CD4-positive, alpha-beta T cell (primary cell): ENCODE measurements around the gene EIF4E1B. TPM values are rescaled to one million over a fixed set of nuclear protein-coding genes. Genes with fewer than 3 reads are reported as not detected.

ENCODE experiments used
- ATAC-seq: fragments of 200-7000 bp; cut with Tn5 transposase; one replicate; pipeline ENCODE4 v1.10.0; 2022; ENCODE audit warnings: mild to moderate bottlenecking; ENCODE audit not compliant: poor library complexity
- CTCF ChIA-PET: fragments of 350-600 bp; sonication (Branson Sonifier 250); formaldehyde crosslinking; loops from one replicate; lab custom pipeline; 2021; ENCODE audit warnings: antibody characterized with exemption, inconsistent platforms; lab: Charles Lee
- POLR2A ChIA-PET: fragments of 350-600 bp; sonication (Branson Sonifier 250); formaldehyde crosslinking; loops from one replicate; lab custom pipeline; 2021; ENCODE audit warnings: antibody characterized with exemption, inconsistent platforms; lab: Charles Lee
- DNase-seq, 14 experiments: peaks; one replicate each; pipeline ENCODE4 v3.0.0-alpha.2; 2013 to 2020; ENCODE audit warnings: mixed read lengths in 2 of 14
- H3K27ac ChIP-seq, 2 donors: one replicate each; pipeline versions ENCODE4 v1.5.1 to v1.7.0; 2013; ENCODE audit warnings: low read length in 2 of 2, low read depth in 1 of 2, mild to moderate bottlenecking in 1 of 2
- H3K27me3 ChIP-seq, 2 experiments: 1 replicate in 1 of 2; 2 replicates in 1 of 2; pipeline versions ENCODE4 v1.6.1 to v1.7.0; 2013; ENCODE audit warnings: low read length in 2 of 2, control low read depth in 1 of 2, mild to moderate bottlenecking in 1 of 2, moderate library complexity in 1 of 2; ENCODE audit not compliant: insufficient read depth in 2 of 2, control insufficient read depth in 1 of 2
- H3K36me3 ChIP-seq: one replicate; pipeline ENCODE4 v1.6.1; 2013; ENCODE audit warnings: low read length, control low read depth; ENCODE audit not compliant: insufficient read depth
- H3K4me1 ChIP-seq: one replicate; pipeline ENCODE4 v1.6.1; 2013; ENCODE audit warnings: low read length, control low read depth; ENCODE audit not compliant: insufficient read depth
- H3K4me3 ChIP-seq: one replicate; pipeline ENCODE4 v1.5.1; 2013; ENCODE audit warnings: mild to moderate bottlenecking, low read length, moderate library complexity
- H3K9me3 ChIP-seq, 2 experiments: 1 replicate in 1 of 2; 2 replicates in 1 of 2; pipeline versions ENCODE4 v1.6.1 to v1.7.0; 2013; ENCODE audit warnings: low read length in 2 of 2, mild to moderate bottlenecking in 2 of 2, control low read depth in 1 of 2, moderate library complexity in 1 of 2; ENCODE audit not compliant: control insufficient read depth in 1 of 2, insufficient read depth in 1 of 2
- H3K27ac Mint-ChIP-seq: one replicate; pipeline ENCODE4 v1.8.0; 2020; ENCODE audit warnings: mixed read lengths
- H3K27me3 Mint-ChIP-seq: one replicate; pipeline ENCODE4 v1.8.0; 2021; ENCODE audit warnings: mixed read lengths
- H3K36me3 Mint-ChIP-seq: one replicate; pipeline ENCODE4 v1.8.0; 2021; ENCODE audit warnings: low read depth, mixed read lengths
- H3K4me1 Mint-ChIP-seq: one replicate; pipeline ENCODE4 v1.8.0; 2021; ENCODE audit warnings: low read depth, mixed read lengths
- H3K4me3 Mint-ChIP-seq: one replicate; pipeline ENCODE4 v1.8.0; 2020; ENCODE audit warnings: mild to moderate bottlenecking, mixed read lengths
- H3K9me3 Mint-ChIP-seq: one replicate; pipeline ENCODE4 v1.8.0; 2020; ENCODE audit warnings: mixed read lengths
- intact Hi-C, 2 experiments: fragments of 100-400 bp; cut with DNase I in 1 of 2; cut with micrococcal nuclease in 1 of 2; formaldehyde crosslinking; loops; one replicate each; pipeline versions ENCODE4 v1.15.1 to v1.9.0; 2023 to 2025; cut with DNase I, micrococcal nuclease
- total RNA-seq, 174 experiments: library from RNA in 2 of 174; stranded (reverse) in 2 of 174; gene quantifications; one replicate each; pipeline ENCODE4 v1.2.3 and lab custom pipeline; 2021 to 2026
- TF ChIP-seq, protein P1 (sequence below): fragments of 200-600 bp; IDR thresholded peaks from one replicate; pipeline ENCODE4 v1.8.0; 2022; ENCODE audit warnings: antibody characterized with exemption, mild to moderate bottlenecking

Gene EIF4E1B
- total RNA-seq, 2 experiments from 2014 or later: not detected

DNA sequence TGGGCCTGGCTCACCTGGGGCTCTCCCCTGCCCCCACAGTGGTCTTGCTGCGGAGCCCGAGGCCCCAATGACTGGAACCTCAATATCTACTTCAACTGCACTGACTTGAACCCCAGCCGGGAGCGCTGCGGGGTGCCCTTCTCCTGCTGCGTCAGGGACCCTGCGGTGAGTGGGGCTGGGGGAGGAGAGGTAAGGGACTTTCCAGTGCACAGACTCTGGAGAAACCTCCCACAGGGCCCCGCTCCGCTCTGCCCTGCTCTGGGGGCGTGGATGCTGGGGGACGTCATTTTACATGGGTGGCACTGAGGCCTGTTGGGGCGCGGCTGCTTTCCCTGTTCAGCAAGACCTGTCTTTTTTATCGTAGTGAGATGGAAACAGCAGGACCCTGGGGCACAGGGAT, 24.4 kb downstream of the EIF4E1B start:
- DNase-seq: peak in 2 of 14 experiments; percentile 33 to 45
- Mint-ChIP-seq H3K27me3 (no peaks in the 10 kb centered on the region), H3K4me3 (no peak overlapping the region), H3K9me3 (no peaks in the 10 kb centered on the region), H3K27ac (peak overlapping the region; percentile 48), H3K36me3 (peaks cover 26% of the 10 kb centered on the region), H3K4me1 (peaks cover 56% of the 10 kb centered on the region)
- no peaks in the 10 kb centered on the region for H3K9me3 ChIP-seq
- ChIA-PET POLR2A (no interaction called here), CTCF (interaction anchor here (0.6 kb wide), 1 partner anchor 125 kb away, joined by 3 read pairs; no protein-coding TSS in a partner anchor)
- no peak overlapping the region for H3K4me3 ChIP-seq
- TF ChIP-seq, protein P1, sequence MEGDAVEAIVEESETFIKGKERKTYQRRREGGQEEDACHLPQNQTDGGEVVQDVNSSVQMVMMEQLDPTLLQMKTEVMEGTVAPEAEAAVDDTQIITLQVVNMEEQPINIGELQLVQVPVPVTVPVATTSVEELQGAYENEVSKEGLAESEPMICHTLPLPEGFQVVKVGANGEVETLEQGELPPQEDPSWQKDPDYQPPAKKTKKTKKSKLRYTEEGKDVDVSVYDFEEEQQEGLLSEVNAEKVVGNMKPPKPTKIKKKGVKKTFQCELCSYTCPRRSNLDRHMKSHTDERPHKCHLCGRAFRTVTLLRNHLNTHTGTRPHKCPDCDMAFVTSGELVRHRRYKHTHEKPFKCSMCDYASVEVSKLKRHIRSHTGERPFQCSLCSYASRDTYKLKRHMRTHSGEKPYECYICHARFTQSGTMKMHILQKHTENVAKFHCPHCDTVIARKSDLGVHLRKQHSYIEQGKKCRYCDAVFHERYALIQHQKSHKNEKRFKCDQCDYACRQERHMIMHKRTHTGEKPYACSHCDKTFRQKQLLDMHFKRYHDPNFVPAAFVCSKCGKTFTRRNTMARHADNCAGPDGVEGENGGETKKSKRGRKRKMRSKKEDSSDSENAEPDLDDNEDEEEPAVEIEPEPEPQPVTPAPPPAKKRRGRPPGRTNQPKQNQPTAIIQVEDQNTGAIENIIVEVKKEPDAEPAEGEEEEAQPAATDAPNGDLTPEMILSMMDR: no peak
- peaks cover 16% of the 10 kb centered on the region for H3K36me3 ChIP-seq
- H3K27me3 ChIP-seq: no peaks in the 10 kb centered on the region
- peaks cover 65% of the 10 kb centered on the region for H3K4me1 ChIP-seq
- intact Hi-C loops: loop anchor here in 1 of 2 experiments (5.0 kb wide), 2 partner anchors 238 to 928 kb away; partner anchors contain the start of gene CLTB
- no peak overlapping the region for H3K27ac ChIP-seq
- ATAC-seq: peak; percentile 32

DNA sequence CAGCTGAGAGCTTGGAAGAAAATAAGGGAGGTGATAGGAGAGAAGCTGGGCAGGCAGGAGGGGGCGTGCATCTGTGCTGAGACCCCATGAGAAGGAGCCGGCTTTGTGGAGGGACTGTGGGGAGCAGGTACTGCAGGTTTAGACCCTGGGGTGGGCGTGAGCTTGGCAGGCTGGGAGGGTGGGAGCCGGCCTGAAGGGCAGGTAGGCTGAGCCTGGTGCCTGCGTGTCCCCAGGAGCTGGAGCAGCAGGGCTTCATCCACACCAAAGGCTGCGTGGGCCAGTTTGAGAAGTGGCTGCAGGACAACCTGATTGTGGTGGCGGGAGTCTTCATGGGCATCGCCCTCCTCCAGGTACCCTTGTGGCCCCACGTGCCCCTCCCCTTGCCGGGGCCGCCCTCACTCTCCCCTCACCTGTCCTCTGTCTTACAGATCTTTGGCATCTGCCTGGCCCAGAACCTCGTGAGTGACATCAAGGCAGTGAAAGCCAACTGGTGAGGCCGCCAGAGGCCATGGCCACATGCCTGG, 26.1 kb downstream of the EIF4E1B start:
- DNase-seq: no peak
- POLR2A ChIA-PET: interaction anchor here (5.3 kb wide), 1 partner anchor 9 kb away, joined by 52 read pairs; the partner anchor contains the start of gene TSPAN17
- Histone ChIP-seq H3K9me3 (no peaks in the 10 kb centered on the region), H3K4me3 (no peak overlapping the region), H3K36me3 (peaks cover 16% of the 10 kb centered on the region), H3K27ac (no peak overlapping the region), H3K27me3 (no peaks in the 10 kb centered on the region), H3K4me1 (peaks cover 65% of the 10 kb centered on the region)
- TF ChIP-seq, protein P1: no peak
- CTCF ChIA-PET: interaction anchor here (1.5 kb wide), 1 partner anchor 9 kb away, joined by 5 read pairs; the partner anchor contains the start of gene TSPAN17
- peaks cover 26% of the 10 kb centered on the region for H3K36me3 Mint-ChIP-seq
- no peaks in the 10 kb centered on the region for H3K9me3 Mint-ChIP-seq
- no peak overlapping the region for H3K4me3 Mint-ChIP-seq
- H3K4me1 Mint-ChIP-seq: peaks cover 56% of the 10 kb centered on the region
- no peak for ATAC-seq
- intact Hi-C loops: loop anchor here in 1 of 2 experiments (5.0 kb wide), 2 partner anchors 239 to 929 kb away; partner anchors contain the start of gene CLTB
- no peak overlapping the region for H3K27ac Mint-ChIP-seq
- peaks cover under 1% of the 10 kb centered on the region for H3K27me3 Mint-ChIP-seq

DNA sequence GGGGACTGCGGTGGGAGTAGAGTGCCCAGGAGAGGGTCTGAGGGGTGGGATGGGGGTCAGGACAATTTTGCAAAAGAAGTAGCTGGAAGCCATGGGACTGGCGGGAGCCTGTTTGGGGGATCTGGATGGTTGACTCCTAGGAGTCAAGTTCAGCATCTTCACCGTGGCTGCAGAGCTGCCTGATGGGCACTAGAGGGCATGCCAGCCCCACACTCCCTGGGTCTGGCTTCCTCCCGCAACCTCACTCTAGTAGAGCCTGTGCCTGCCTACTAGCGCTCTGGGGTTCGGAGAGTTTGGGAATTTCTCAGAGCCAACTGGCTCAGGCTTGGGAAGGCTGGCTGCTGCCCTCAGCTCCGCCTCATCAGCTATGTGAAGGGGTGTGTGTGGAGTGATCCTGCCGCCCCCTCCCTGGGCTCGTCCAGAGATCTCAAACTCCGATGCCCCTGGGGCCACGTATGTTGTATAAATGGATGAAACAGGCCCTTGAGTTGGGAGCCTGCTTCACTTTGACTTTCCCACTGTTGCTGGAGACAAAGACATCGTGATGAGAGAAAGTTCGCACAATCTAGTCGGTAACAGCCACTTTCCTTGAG, 27.6 kb downstream of the EIF4E1B start:
- no peaks in the 10 kb centered on the region for H3K9me3 Mint-ChIP-seq
- TF ChIP-seq, protein P1: peak; percentile 80
- ATAC-seq: peak; percentile 74
- peaks cover 4% of the 10 kb centered on the region for H3K27me3 Mint-ChIP-seq
- H3K27ac Mint-ChIP-seq: peak overlapping the region; percentile 55
- peaks cover 8% of the 10 kb centered on the region for H3K36me3 ChIP-seq
- peaks cover 0 to 2% of the 10 kb centered on the region in 2 experiments for H3K27me3 ChIP-seq
- DNase-seq: peak; percentile 44 to 84 (median 58)
- peak overlapping the region; percentile 84 for H3K4me3 Mint-ChIP-seq
- H3K4me1 Mint-ChIP-seq: peaks cover 42% of the 10 kb centered on the region
- no peaks in the 10 kb centered on the region for H3K9me3 ChIP-seq
- peaks cover 51% of the 10 kb centered on the region for H3K4me1 ChIP-seq
- H3K36me3 Mint-ChIP-seq: peaks cover 25% of the 10 kb centered on the region
- CTCF ChIA-PET: interaction anchor here (0.8 to 3.8 kb wide), 7 partner anchors 10 to 348 kb away, joined by 3 to 43 read pairs (median 4); partner anchors contain the start of genes TSPAN17 and UIMC1
- no peak overlapping the region for H3K4me3 ChIP-seq
- no peak overlapping the region for H3K27ac ChIP-seq
- intact Hi-C loops: loop anchor here in 1 of 2 experiments (5.0 kb wide), 2 partner anchors 241 to 931 kb away; partner anchors contain the start of gene CLTB
- POLR2A ChIA-PET: interaction anchor here (5.3 kb wide), 1 partner anchor 10 kb away, joined by 52 read pairs; the partner anchor contains the start of gene TSPAN17
